Measurements from ENCODE around the gene ZNRF1. TPM values are rescaled to one million over a fixed set of nuclear protein-coding genes. Genes with fewer than 3 reads are reported as not detected.

ZNRF1 gene
- total and polyA plus RNA-seq, 7 donors = 10.6 to 33.0 (median 16.9) TPM

DNA sequence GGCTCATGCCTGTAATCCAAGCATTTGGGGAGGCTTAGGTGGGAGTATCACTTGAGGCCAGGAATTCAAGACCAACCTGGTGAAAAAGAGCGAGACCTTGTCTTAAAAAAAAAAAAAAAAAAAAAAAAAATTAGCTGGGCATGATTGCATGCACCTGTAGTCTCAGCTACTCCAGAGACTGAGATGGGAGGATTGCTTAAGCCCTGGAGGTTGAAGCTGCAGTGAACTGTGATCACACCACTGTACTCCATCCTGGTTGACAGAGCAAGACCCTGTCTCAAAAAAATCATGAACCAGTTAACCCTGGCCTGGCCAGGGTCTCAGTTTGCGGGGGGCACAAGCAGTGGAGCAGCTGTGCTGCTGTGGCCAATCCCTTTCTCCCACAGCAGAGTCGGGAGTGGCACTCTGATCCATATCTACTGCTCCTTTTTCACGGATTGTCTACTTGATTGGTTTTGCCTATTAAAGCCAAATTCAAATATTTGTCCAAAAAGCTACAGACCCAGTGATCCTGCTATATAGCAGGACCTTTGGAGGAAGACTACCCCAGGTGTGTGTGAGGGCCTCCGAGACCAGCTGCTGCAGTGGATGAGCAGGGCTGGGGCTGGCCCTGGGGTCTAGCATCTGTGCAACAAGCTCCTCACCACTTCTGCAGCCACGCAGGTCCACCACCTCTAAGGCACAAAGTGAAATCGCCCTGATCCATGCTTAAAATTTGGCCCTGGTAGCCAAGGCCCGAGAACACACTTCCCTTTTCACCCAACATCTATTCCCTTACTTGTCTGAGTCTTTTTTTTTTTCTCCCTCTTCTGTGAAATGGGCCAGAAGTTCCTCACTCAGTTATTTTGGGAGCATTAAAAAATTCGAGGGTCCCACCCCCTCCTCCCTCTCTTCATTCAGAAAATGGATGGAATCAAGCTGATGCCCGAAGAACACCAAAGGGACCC lies 69.5 kb downstream of the ZNRF1 start:
- H3K4me1 ChIP-seq = peaks cover 0 to 61% (median 42%) of the 10 kb centered on the region in 4 donors
- intact Hi-C loops (cut with DNase I) = no loop called here
- H3K27ac ChIP-seq = no peak overlapping the region
- no peaks in the 10 kb centered on the region for H3K9me3 ChIP-seq
- no peak for DNase-seq
- no peaks in the 10 kb centered on the region for H3K36me3 ChIP-seq
- 82% methylated on average over 10 of the region's 10 CpGs for WGBS, 2 donors
- no peaks in the 10 kb centered on the region for H3K27me3 ChIP-seq
- TF ChIP-seq POLR2A (IDR thresholded peaks at IDR 0.05) (no peak), POLR2AphosphoS5 (IDR thresholded peaks at IDR 0.05) (no peak), EP300 (IDR thresholded peaks at IDR 0.05) (no peak)
- TF ChIP-seq, protein P1, sequence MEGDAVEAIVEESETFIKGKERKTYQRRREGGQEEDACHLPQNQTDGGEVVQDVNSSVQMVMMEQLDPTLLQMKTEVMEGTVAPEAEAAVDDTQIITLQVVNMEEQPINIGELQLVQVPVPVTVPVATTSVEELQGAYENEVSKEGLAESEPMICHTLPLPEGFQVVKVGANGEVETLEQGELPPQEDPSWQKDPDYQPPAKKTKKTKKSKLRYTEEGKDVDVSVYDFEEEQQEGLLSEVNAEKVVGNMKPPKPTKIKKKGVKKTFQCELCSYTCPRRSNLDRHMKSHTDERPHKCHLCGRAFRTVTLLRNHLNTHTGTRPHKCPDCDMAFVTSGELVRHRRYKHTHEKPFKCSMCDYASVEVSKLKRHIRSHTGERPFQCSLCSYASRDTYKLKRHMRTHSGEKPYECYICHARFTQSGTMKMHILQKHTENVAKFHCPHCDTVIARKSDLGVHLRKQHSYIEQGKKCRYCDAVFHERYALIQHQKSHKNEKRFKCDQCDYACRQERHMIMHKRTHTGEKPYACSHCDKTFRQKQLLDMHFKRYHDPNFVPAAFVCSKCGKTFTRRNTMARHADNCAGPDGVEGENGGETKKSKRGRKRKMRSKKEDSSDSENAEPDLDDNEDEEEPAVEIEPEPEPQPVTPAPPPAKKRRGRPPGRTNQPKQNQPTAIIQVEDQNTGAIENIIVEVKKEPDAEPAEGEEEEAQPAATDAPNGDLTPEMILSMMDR (IDR thresholded peaks at IDR 0.05) = no peak
- no peak overlapping the region for H3K4me3 ChIP-seq

DNA sequence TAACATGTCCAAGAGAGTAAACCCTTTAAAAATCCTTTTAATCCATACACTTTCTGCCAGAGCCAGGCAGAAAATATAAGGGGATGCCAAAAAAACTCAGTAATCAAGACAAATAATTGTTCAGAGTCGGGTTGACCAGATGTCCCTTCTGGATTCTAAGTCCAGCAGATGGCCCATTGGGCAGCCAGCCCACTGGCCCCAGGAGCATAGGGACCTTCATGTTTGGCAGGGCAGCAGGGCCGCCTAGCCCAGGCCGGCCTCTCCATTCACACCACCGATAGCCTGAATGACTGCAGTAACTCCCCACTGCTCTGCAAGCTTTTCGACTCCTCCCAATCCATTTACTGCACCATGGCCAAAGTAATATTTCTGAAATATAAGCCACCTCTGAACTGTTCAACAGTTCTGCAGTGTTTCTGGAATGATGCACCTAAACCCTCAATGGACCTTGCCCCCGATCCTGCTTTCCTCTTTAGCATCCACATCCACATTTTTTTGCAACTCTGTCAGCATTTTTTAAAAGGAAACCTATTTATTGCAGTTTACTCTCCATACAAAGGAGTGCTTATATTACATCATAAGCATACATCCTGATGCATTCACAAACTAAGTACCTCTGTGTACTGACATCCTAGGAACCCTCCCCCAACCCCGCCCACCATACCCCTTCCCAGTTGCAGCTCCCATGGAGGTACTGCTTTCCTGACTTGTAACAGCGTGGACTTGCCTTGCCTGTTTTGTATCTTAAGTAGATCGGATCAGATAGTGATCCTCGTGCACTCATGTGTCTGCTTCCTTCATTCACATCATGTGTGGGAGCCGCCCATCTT lies 71.4 kb downstream of the ZNRF1 start:
- no peaks in the 10 kb centered on the region for H3K9me3 ChIP-seq
- H3K27me3 ChIP-seq = no peaks in the 10 kb centered on the region
- intact Hi-C loops (cut with DNase I) = no loop called here
- peak overlapping the region in 3 of 4 donors; percentile 25 to 40 (median 38) for H3K27ac ChIP-seq
- H3K4me1 ChIP-seq = peaks cover 0 to 60% (median 40%) of the 10 kb centered on the region in 4 donors
- WGBS, 2 donors = 50 to 64% methylated on average over 11 of the region's 11 CpGs
- H3K4me3 ChIP-seq = no peak overlapping the region
- no peaks in the 10 kb centered on the region for H3K36me3 ChIP-seq
- TF ChIP-seq, protein P1 (IDR thresholded peaks at IDR 0.05) = no peak
- TF ChIP-seq POLR2A (IDR thresholded peaks at IDR 0.05) (no peak), POLR2AphosphoS5 (IDR thresholded peaks at IDR 0.05) (no peak), EP300 (IDR thresholded peaks at IDR 0.05) (no peak)
- peak; percentile 71 for DNase-seq

DNA sequence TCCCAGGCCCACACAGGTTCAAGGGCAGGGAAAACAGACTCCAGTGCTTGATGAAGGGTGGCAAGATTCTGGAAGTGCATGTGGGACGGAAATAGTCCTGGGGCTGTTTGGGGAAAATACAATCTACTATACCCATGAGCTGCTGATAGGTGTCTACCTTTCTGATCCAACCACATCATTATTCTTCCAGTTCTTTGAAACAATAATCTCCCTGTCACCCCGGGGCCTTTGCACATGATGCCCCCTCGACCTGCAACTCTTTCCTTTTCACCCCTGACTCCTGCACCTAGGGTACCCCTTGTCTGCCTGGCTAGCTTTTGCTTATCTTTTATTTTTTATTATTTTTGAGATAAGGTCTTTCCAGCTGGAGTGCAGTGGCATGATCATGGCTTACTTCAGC lies 72.8 kb downstream of the ZNRF1 start:
- H3K4me1 ChIP-seq = peaks cover 0 to 52% (median 35%) of the 10 kb centered on the region in 4 donors
- no peak overlapping the region for H3K4me3 ChIP-seq
- TF ChIP-seq, protein P1 (IDR thresholded peaks at IDR 0.05) = no peak
- TF ChIP-seq POLR2A (IDR thresholded peaks at IDR 0.05) = no peak
- TF ChIP-seq POLR2AphosphoS5 (IDR thresholded peaks at IDR 0.05) = no peak
- TF ChIP-seq EP300 (IDR thresholded peaks at IDR 0.05) = no peak
- intact Hi-C loops (cut with DNase I) = no loop called here
- DNase-seq = no peak
- H3K9me3 ChIP-seq = no peaks in the 10 kb centered on the region
- 92 to 94% methylated on average over 3 of the region's 3 CpGs for WGBS, 2 donors
- H3K27ac ChIP-seq = no peak overlapping the region
- no peaks in the 10 kb centered on the region for H3K36me3 ChIP-seq
- no peaks in the 10 kb centered on the region for H3K27me3 ChIP-seq

DNA sequence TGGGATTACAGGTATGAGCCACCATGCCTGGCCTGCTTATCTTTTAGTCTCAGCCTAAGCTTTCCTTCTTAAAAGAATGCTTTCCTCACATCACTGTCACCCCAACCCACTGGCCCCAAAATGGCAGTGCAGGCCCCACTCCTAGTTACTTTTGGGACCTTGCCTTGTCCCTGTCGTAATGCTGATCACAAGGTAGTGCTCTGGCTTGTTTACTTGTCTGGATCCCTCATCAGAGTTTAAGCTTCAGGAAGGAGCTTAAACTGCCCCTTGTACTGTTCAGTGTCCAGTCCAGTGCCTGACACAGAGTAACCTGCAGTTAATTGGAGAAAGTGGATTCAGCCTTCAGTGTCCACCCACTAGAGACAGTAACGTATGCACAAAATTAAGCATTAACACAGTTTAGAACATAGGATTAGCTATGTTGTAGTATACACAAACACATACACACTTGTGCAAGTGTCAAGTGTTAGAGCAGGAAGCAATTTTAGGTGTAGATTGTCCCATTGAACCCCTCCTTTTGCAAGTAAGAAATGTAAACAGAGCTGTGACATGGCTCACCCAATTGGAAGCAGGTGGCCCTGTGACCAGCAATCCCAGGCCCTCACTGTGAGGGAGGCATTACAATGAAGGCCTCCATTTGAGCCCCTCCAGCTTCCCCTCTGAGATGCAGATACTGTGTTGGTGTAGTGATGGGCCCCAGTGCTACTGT lies 73.6 kb downstream of the ZNRF1 start:
- Histone ChIP-seq H3K4me3 (no peak overlapping the region), H3K27ac (no peak overlapping the region), H3K4me1 (peaks cover 0 to 45% (median 30%) of the 10 kb centered on the region in 4 donors), H3K27me3 (no peaks in the 10 kb centered on the region), H3K9me3 (no peaks in the 10 kb centered on the region), H3K36me3 (no peaks in the 10 kb centered on the region)
- 36 to 84% methylated on average over 2 of the region's 2 CpGs for WGBS, 2 donors
- TF ChIP-seq, protein P1 (IDR thresholded peaks at IDR 0.05) = no peak
- TF ChIP-seq POLR2A (IDR thresholded peaks at IDR 0.05) = no peak
- no peak for TF ChIP-seq POLR2AphosphoS5 (IDR thresholded peaks at IDR 0.05)
- TF ChIP-seq EP300 (IDR thresholded peaks at IDR 0.05) = no peak
- intact Hi-C loops (cut with DNase I) = no loop called here
- DNase-seq = no peak
